Stimulated activated CD8-positive, alpha-beta memory T cell treated with anti-CD3 and anti-CD28 coated beads, Interleukin-4, amount 100 ng/mL, for 48 hours (primary cell): ENCODE measurements around the gene OR2A7.
A peak's percentile ranks its signal among the peaks of the same experiment; 100 is the strongest.
"Not testable (repeated sequence)": the region's sequence is repeated elsewhere in the genome, so short reads cannot be mapped to it uniquely, and the experiment has no call there.

Experiments
- DNase-seq: peaks from one replicate; pipeline ENCODE4 v3.0.0-alpha.2; 2020

Gene OR2A7, protein sequence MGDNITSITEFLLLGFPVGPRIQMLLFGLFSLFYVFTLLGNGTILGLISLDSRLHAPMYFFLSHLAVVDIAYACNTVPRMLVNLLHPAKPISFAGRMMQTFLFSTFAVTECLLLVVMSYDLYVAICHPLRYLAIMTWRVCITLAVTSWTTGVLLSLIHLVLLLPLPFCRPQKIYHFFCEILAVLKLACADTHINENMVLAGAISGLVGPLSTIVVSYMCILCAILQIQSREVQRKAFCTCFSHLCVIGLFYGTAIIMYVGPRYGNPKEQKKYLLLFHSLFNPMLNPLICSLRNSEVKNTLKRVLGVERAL

DNA sequence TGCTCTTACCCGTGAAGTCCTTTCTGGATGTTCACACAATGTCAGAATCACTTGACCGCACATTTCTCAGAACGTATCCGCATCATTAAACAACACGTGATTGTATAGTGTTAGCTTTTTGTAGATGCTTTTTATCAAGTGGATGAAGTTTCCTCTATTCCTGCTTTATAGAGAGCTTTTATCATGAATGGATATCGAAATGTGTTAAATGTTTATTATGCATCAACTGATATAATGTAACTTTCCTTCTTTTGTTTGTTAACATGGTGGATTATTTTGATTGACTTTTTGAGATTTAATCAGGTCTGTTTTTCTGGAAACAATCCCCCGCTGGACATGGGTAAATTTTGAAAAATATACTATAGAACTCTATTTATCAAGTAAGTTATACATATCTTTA, at the start of gene OR2A7:
TSS of gene OR2A7 (minus strand) at position 101 of the 400 bp plus-strand sequence. CDS start 5,164 bp downstream, outside the sequence.
- DNase-seq = not testable (repeated sequence)

DNA sequence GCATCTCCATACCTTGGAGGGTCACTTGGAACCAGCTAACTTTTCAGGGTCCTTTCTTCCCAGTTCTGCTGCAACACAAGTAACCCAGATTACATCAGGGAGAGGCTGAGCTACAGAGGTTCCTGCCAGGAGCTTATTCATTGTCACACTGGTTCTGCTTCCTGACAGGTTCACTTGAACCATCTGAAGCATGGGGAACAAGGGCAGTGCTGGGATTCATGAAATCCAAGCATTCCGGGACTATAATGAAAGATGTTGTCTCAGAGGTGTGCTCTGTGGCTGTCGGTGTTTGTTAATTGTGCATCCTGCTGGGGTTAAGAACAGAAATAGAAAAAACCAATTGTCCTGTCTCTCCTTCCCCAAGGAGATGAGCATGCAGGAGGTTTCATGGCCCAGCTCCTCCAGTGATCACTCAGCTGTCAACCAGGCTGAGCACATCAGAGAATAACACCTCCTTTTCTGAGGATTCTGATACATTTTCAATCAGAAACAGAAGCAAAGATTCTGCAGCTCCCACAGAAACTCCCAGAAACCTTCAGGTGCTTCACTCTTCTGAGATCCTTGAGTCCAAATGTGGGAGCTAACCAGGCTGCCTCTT, 47.4 kb upstream of the OR2A7 start, which contains the start of gene OR2A1:
TSS of gene OR2A1 (plus strand) at position 548 of the 598 bp plus-strand sequence. CDS start 5,706 bp downstream, outside the sequence.
- DNase-seq = not testable (repeated sequence)

DNA sequence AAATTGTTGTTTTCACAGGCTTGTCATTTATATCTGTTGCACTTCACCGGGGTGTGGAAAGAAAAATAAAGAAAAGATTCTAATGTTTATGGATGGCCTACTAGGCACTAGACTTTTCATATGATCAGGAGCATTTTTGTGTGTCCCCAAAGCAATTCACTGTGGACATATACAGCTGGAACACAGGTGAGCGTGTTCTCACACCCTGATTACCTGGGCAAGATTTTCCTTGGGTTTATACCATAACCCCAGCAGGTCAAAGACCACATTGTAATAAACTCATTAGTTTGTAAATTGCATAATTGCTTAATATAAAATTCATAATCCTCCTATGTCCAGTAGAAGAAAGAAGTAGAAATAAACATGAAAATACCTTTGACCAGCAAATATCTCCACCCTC, 46.6 kb upstream of the OR2A7 start:
- not testable (repeated sequence) for DNase-seq

DNA sequence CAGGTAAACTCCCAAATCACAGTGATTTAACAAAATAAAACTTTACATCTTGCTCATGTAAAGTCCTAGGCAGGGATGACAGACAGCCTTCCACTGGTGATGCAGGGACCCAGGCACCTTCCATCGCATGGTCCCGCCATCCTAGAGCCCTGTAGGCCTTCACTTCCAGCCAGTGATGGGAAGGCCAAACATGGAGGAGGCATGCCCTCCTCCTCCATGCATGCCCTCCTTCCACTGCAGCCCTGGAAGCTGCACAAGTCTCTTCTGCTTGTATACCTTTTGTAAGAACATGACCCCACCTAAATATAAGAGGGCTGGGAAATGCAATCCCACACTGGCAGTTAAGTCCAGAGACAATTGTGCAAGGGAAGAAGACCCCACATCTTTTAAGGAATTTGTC, 45.1 kb upstream of the OR2A7 start:
- DNase-seq = not testable (repeated sequence)

DNA sequence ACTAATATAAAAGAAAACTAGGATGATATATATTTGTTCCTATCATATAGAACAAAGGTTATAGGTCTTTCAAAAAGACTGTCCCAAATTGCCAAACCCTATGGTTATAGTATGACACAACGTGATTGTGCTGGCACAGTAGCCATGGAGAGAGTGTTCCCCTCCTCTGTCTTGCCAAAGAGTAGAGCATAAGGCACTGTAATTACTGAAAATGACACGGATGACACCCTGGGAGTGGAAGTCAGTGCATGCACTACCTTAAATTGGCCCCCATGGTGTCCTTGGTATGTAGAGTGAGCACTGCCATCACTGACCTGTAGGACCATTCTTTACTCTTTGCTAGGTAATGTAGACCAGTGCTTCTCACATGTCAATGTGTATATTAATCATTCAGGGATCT, 40.6 kb upstream of the OR2A7 start:
- not testable (repeated sequence) for DNase-seq

DNA sequence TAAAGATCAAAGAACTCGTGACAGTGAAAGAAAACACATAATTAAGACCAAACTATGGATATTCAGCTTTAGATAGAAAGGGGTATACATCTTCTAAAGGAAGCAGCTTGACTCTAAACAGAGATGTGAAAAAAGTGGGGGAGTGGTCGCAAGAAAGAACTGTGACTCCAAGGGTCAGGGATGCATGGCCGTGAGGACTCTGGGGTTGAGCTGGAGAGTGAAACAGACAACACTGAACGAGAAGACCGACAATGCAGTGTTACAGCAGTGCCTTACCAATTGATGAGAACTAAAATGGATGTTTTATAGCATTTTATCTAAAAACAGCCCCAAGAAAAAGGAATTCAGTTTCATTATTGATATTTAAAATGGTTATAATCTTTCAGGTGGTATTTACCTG, 39.0 kb upstream of the OR2A7 start:
- not testable (repeated sequence) for DNase-seq

DNA sequence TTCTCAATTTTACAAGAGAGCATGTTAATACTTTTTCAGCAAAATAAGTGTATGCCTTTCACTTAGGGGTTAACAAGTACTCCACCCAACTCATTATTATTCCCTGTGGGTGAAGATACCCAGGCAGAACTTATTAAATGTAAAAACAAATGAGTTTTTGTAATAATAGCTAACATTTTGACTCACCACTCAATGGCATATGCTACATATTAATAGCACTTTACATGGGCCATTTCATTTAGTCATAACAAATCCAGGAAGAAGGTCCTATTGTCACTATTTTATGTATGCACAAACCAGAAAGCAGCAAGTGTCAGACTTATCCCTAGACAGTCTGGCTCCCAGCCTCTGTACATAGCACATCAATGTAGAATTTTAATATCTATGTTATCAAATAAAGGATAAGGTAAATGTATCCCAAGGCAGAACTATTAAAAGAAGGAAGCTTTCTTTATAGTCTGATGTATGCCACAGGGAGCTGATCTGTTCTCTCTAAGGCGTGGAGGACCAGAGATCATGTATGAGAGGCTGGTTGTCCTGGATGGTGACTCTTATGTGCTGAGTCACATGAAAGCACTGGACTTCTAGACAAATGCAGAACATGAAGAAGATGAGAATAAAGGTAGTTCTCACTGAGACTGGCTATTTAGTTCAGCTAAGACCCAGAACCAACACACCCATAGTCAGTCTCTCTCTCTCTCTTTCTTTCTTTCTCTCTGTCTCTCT, 38.1 kb upstream of the OR2A7 start:
- DNase-seq = not testable (repeated sequence)

DNA sequence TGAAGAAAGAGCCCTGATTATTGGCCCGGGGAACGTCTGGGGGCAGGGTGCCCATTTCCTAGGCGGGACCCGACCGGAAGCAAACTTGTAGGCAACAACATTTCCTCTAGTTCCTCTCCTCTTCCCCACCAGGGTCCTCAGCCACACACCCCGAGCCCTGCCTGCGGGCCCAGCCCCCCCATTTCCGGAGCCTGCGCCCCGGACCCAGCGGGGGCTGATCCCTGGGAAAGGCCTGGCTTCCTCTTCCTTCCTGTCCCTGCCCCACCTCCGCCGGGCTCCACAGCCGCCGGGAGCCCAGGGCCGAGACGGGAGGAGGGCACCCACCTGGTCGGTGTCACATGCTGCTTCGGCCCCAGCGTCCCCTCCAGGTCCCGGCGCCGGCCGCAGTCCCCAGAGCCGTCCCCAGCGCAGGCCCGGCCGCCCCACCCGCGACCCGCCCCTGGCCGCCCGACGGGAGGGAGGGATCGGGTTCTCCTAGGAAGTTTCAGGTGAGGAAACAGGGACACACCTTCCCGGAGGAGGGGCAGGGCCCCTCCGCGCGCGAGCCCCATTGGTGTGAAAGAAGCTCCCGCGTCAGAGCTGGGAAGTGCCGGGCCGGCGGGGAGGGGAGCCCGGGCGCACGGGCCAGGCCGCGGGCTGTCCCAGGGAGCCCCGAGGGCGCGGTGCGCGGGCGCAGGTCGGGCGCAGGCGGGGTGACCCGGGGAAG, 29.4 kb upstream of the OR2A7 start:
- DNase-seq = peak; percentile 29

DNA sequence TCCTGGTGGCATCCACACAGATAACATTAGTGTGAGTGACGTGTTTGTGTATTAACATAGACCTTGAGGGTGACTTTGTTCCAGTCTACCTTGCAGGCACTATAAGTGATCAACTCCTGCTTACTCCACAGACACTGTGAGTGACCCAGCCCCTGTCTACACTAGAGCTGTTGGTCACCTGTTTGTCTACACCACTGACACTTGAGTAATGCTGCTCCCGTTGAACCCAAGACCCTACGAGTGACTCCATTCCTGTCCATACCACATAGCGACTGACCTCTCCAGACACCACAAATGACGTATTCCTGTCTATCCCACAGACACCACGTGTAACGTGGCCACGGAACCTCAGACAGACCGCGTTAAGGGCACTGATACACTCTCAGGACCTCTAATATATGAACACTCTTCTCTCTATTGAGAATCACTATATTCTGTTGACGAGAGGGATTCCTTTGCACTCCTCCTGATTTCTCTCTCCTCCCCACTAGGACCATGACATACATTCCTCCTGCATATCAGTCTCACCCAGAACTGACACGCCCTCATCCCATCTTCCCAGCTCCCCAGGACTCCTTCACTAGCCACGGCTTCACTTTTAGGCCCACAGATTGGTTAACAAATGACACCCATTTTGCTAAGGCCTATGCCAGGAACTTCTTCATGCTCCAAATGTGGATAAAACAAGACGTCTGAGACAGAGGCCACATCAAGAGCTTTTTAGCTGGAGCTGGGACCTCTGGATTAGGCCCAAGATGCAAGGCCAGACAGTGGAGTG, 28.0 kb upstream of the OR2A7 start:
- not testable (repeated sequence) for DNase-seq

DNA sequence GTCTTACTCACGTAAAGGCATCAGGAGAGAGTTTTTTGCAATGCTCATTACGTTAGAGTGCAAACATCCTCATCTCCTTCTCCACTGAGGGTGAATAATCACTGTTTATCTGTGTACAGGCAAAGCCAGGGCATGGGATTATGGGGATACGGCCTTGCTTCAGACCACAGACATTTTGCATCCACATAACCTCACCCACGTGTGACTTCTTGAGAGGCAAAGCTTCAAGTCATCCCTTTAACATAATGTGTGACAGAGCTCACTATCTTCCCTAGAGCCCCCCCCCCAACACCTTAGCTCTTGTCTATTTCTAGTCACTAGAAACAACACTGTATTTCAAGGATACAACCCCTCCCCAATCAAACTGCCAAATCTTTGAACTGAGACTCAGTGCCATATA, 27.0 kb upstream of the OR2A7 start:
- peak; percentile 22 for DNase-seq

DNA sequence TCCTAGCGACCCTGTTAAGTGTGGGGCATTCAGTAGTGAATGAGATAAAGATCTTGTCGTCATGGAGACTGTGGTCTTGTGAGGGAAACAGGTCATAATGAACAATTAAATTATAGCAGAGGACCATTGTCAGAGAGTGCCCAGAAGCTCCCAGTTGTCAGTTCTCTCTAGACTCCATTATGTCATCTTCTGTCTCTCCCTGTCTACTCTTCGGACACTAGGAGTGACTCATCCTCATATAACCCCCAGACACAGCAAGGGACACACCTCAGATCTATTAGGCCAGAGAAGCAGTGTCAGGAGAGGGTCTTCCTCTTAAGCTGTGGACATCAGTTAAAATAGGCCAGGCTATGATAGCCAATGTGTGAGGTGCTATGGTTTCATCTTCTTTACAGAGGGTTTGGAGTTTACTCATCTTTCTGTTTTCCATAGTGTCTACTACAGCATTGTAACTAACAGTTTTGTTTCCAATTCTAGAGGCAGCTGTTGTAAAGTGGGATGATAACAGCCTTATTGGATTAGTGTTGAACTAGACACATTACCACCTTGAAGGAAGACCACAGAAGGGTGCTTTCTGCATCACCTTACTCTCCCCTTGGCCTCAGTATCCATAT, 22.7 kb upstream of the OR2A7 start:
- DNase-seq = not testable (repeated sequence)

DNA sequence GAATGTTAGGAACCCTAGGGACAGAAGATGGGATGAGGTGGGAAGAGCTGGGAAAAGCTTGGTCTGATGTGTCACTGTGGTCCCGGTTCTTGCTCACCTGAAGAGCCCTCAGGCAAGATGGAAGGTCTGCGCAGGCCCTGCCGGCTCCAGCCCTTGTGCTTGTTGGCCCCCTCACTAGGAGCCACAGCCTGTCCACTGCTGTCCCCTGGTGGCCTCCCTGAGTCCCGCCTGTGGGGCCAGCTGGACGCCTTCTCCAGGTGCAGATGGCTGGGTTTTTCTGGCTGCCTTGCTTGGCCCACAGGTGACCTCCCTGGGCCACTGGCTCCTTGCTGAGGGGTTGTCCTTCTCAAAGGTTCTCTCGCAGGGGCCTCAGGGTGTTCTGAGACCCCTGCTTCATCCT, 19.1 kb upstream of the OR2A7 start:
- not testable (repeated sequence) for DNase-seq

DNA sequence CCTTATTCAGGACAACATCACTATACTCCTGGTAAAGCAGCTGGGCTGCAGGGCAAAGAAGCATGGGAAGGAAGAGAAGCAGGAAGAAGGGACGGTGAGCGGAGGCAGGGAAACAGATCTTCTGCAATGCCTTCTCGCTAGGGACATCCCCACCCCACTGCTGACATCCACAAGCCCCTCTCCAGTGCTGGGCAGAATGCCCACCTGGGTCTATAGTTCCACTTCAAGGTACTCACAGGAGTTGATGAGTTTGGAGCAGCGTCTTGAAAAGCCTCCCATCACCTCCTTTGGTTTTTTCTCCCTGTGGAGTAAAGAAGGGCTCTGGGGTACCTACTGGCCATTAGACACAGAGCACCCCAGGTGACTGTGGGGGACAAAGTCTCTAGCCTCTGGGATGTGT, 17.9 kb upstream of the OR2A7 start:
- not testable (repeated sequence) for DNase-seq

DNA sequence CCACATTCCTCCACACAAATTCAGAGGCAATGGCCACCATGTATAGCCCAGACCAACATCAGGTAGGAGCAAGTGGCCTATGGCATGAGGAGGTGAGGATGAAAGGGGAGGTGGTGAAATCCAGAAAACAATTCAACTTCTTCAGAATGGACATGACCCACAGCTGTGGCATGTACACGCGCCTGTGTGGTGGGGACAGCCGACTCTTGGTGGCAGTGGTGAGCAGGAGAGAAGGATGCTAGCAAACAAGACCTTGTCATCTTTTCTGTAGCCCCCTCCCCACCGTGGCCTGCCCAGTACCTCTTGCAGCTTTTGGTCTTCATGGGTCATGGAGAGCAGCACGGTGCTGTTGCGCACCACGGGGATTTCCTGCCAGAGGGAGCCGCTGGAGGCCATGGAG, 17.4 kb upstream of the OR2A7 start:
- DNase-seq = not testable (repeated sequence)

DNA sequence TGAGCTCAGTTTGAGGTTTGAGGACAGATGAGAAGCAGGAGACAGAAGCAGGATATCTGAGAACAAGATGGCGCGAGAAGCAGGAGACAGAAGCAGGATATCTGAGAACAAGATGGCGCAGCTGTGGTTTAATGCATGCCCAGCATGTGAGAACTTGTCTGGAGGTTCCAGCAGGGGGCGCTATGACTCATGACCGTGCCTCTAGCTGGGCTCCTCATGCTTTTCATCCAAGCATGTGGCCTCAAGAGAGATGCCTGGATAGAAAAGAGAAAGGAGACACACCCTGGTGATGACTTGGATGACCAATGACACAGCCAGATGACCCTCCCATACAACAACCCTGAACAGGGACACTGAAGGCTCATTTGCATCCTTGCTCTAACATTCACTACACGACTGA, 15.4 kb upstream of the OR2A7 start:
- DNase-seq = not testable (repeated sequence)

DNA sequence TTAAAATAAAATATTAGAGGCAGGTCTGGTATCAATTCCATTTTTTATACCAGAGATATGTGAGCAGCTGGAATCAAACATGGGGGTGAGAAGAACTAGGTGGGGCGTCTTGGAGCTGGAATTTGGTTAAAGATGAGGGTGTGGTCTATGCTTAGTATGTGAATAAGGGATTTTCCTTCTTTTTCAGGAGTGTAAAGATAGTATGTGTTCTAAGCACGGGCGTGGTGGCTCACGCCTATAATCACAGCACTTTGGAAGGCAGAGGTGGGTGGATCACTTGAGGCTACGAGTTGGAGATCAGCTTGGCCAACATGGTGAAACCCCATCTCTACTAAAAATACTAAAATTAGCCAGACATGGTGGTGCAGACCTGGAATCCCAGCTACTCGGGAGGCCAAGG, 10.7 kb upstream of the OR2A7 start:
- DNase-seq = not testable (repeated sequence)

DNA sequence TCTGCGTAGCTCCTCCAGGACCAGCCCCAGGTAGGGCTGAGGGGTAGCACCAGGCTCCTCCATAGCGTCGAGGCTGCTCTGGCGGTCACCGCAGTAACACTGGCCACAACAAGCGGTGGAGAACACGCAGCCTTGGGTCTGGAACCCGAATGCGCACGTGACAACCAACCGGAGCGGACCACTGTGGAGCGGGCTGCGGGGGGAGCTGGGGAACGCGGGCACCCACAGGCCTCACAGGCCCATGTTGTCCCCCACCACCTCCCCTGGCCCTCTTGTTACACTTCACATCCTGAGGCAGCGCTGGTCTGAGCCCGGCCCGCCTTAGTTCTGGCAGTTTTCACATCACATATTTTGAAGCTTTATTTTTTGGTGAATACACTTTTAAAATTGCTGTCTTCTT, 4.6 kb upstream of the OR2A7 start, which contains the start of gene CTAGE8:
TSS of gene CTAGE8 (minus strand) at position 101 of the 400 bp plus-strand sequence. CDS start at position 63, 38 bp downstream.
- not testable (repeated sequence) for DNase-seq

DNA sequence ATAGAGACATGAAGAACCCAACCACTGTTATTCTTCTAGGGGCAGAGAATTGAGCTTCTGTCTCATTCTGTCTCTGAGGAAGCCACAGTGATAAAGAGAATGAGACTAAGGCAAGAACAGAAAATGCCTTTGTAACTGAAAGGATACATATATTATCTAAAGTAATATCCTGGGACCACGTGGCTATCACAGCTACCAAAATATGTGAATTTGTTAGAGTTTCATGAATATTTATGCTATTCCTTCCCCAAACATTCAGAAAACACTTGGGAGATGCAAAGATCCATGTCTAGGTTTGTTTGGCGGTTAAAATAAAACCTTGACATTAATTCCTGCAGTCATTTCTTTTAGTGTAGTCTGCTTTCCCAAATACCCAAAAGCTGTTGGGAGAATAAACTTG, 2.5 kb downstream of the OR2A7 start:
- DNase-seq = not testable (repeated sequence)

DNA sequence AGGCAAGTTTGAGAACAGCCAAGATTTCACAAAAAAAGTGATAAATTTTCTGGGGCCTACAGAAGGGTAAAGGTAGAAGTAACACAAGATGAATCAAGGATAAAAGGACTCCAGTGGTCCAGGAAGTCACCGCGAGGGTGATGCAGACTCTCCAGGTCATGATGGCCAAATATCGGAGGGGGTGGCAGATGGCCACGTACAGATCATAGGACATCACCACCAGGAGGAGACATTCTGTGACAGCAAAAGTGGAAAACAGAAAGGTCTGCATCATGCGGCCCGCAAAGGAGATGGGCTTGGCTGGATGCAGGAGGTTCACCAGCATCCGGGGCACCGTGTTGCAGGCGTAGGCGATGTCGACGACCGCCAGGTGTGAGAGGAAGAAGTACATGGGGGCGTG, 5.5 kb downstream of the OR2A7 start:
- DNase-seq = not testable (repeated sequence)

DNA sequence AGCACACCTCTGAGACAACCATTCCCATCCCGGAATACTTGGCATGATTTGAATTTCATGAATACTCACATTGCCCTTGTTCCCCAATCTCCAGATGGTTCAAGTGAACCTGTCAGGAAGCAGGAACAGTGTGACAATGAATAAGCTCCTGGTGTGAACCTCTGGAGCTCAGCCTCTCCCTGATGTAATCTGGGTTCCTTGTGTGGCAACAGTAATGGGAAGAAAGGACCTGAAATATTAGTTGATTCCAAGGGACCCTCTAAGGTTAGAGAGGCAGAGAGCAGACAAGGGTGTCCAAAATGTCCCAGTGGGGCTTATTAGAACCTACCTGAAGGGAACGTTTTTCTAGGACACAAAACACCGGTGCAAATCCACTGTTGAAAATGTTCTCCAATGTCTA, 8.5 kb downstream of the OR2A7 start:
- DNase-seq = no peak

DNA sequence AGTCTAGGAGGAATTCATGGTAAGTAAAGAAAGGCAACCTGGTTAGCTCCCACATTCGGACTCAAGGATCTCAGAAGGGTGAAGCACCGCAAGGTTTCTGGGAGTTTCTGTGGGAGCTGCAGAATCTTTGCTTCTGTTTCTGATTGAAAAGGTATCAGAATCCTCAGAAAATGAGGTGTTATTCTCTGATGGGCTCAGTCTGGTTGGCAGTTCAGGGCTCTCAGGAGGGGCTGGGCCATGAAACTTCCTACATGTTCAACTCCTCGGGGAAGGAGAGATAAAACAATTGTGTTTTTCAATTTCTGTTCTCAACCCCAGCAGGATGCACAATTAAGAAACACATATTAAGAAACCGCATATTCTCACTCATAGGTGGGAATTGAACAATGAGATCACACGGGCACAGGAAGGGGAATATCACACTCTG, 9.1 kb downstream of the OR2A7 start:
- no peak for DNase-seq

DNA sequence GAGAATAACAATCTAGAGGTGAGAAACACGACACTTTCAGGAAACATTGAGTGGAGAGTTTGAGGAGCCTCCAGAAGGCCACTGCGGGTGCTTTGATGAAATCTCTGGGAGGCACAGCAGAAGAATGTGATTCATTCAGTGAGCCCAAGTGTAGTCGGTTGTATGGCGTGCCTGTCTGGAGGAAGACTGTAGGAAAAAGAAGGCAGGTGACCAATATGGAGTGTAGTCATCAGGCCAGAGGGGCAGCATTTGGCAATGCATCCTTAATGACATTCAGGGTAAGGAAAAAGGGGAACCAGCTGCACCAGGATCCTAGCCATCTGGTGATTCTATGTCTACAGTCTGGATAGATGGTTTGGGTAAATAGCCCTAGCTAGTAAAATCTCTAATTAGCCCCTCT, 12.3 kb downstream of the OR2A7 start:
- DNase-seq = not testable (repeated sequence)
